Natural killer cell (primary cell): ENCODE measurements around the gene LMOD1. TPM values are rescaled to one million over a fixed set of nuclear protein-coding genes. Genes with fewer than 3 reads are reported as not detected.

Experiments
- ATAC-seq, 3 donors: fragments of 150-1000 bp in 2 of 3; fragments of 200-7000 bp in 1 of 3; cut with Tn5 transposase; 1 replicate in 1 of 3; 2 replicates in 2 of 3; pipeline ENCODE4 v1.10.0; 2021; ENCODE audit warnings: mild to moderate bottlenecking in 2 of 3, moderate library complexity in 2 of 3
- DNase-seq, 2 donors: peaks; one replicate each; pipeline versions ENCODE4 v3.0.0 to v3.0.0-alpha.2; 2013 to 2021; ENCODE audit warnings: mixed read lengths in 1 of 2
- H3K27ac ChIP-seq: one replicate; pipeline ENCODE4 v1.5.1; 2013; ENCODE audit warnings: mild to moderate bottlenecking, low read length
- H3K27me3 ChIP-seq: one replicate; pipeline ENCODE4 v1.6.1; 2013; ENCODE audit warnings: low read length; ENCODE audit not compliant: control insufficient read depth, insufficient read depth
- H3K36me3 ChIP-seq: one replicate; pipeline ENCODE4 v1.6.1; 2013; ENCODE audit warnings: low read length; ENCODE audit not compliant: control insufficient read depth, insufficient read depth
- H3K4me1 ChIP-seq: one replicate; pipeline ENCODE4 v1.6.1; 2013; ENCODE audit warnings: low read length; ENCODE audit not compliant: control insufficient read depth, insufficient read depth
- H3K4me3 ChIP-seq: one replicate; pipeline ENCODE4 v1.5.1; 2013; ENCODE audit warnings: low read length
- H3K9me3 ChIP-seq: one replicate; pipeline ENCODE4 v1.6.1; 2013; ENCODE audit warnings: low read length; ENCODE audit not compliant: control insufficient read depth, insufficient read depth
- H3K27ac Mint-ChIP-seq, 2 donors: one replicate each; pipeline ENCODE4 v1.8.0; 2022; ENCODE audit warnings: mild to moderate bottlenecking in 2 of 2, mixed read lengths in 2 of 2, moderate library complexity in 1 of 2
- H3K27me3 Mint-ChIP-seq, 2 donors: one replicate each; pipeline ENCODE4 v1.8.0; 2022; ENCODE audit warnings: low read depth in 2 of 2, mixed read lengths in 2 of 2
- H3K36me3 Mint-ChIP-seq: one replicate; pipeline ENCODE4 v1.8.0; 2022; ENCODE audit warnings: mixed read lengths
- H3K4me1 Mint-ChIP-seq, 2 donors: one replicate each; pipeline ENCODE4 v1.8.0; 2022; ENCODE audit warnings: mixed read lengths in 2 of 2
- H3K4me3 Mint-ChIP-seq: one replicate; pipeline ENCODE4 v1.8.0; 2022; ENCODE audit warnings: mild to moderate bottlenecking, moderate library complexity, mixed read lengths
- H3K9me3 Mint-ChIP-seq, 2 donors: one replicate each; pipeline ENCODE4 v1.8.0; 2022; ENCODE audit warnings: mixed read lengths in 2 of 2
- CTCF ChIP-seq: fragments of 200-600 bp; IDR thresholded peaks from one replicate; pipeline ENCODE4 v1.8.0; 2022; ENCODE audit warnings: antibody characterized with exemption
- WGBS: methylation state at CpG from one replicate; pipeline ENCODE4 v1.1.7; 2013; ENCODE audit warnings: missing lambda C conversion rate; ENCODE audit not compliant: insufficient coverage; 5-methylcytosine and 5-hydroxymethylcytosine counted together
- intact Hi-C: fragments of 100-400 bp; cut with micrococcal nuclease; formaldehyde crosslinking; loops from one replicate; pipeline ENCODE4 v1.14.2; 2022
- total RNA-seq, 4 donors: library from RNA; stranded (reverse); fragments of 120-200 nt in 1 of 4; gene quantifications; one replicate each; pipeline versions ENCODE4 v1.2.3 to v1.2.4, GENCODE V29; 2013 to 2022

LMOD1 gene
- total RNA-seq, 3 donors from 2014 or later (not counting 1 experiment from before 2014, with no cell fraction given), result not detected

- no peak for TF ChIP-seq CTCF
- H3K27ac Mint-ChIP-seq, result no peak overlapping the region
- H3K9me3 Mint-ChIP-seq, result no peaks in the 10 kb centered on the region
- WGBS, result 95% methylated on average over 7 of the region's 7 CpGs
- no peak overlapping the region for H3K4me3 Mint-ChIP-seq
- Histone ChIP-seq H3K36me3 (peaks cover 35% of the 10 kb centered on the region), H3K4me3 (no peak overlapping the region), H3K9me3 (no peaks in the 10 kb centered on the region), H3K27me3 (no peaks in the 10 kb centered on the region), H3K27ac (no peak overlapping the region), H3K4me1 (peaks cover 1% of the 10 kb centered on the region)
- ATAC-seq (no peak), DNase-seq (no peak)
- peaks cover 10% of the 10 kb centered on the region for H3K36me3 Mint-ChIP-seq
- no peaks in the 10 kb centered on the region for H3K27me3 Mint-ChIP-seq
- intact Hi-C loops, result no loop called here
- peaks cover 9 to 13% of the 10 kb centered on the region in 2 donors for H3K4me1 Mint-ChIP-seq
Measured at GRCh38 chr1:201988601-201989000, 42.3 kb upstream of the LMOD1 start.

GRCh38 chr1:201985355-201985754 lies 39.0 kb upstream of the LMOD1 start:
- Mint-ChIP-seq H3K4me1 (peaks cover 23 to 28% of the 10 kb centered on the region in 2 donors), H3K36me3 (no peaks in the 10 kb centered on the region), H3K27me3 (no peaks in the 10 kb centered on the region), H3K9me3 (no peaks in the 10 kb centered on the region), H3K4me3 (no peak overlapping the region), H3K27ac (peak overlapping the region in 1 of 2 donors; percentile 21)
- peaks cover 14% of the 10 kb centered on the region for H3K36me3 ChIP-seq
- no peak overlapping the region for H3K27ac ChIP-seq
- intact Hi-C loops, result no loop called here
- H3K4me1 ChIP-seq, result peaks cover 13% of the 10 kb centered on the region
- WGBS, result 70% methylated on average over 2 of the region's 2 CpGs
- ATAC-seq (no peak), DNase-seq (no peak)
- no peaks in the 10 kb centered on the region for H3K27me3 ChIP-seq
- no peak for TF ChIP-seq CTCF
- H3K9me3 ChIP-seq, result no peaks in the 10 kb centered on the region
- no peak overlapping the region for H3K4me3 ChIP-seq

GRCh38 chr1:201984446-201984845 lies 38.1 kb upstream of the LMOD1 start:
- ATAC-seq, result no peak
- H3K9me3 Mint-ChIP-seq, result no peaks in the 10 kb centered on the region
- Histone ChIP-seq H3K4me3 (no peak overlapping the region), H3K36me3 (peaks cover 8% of the 10 kb centered on the region), H3K27ac (no peak overlapping the region), H3K9me3 (no peaks in the 10 kb centered on the region), H3K4me1 (peaks cover 13% of the 10 kb centered on the region), H3K27me3 (no peaks in the 10 kb centered on the region)
- TF ChIP-seq CTCF, result no peak
- peak overlapping the region; percentile 95 for H3K4me3 Mint-ChIP-seq
- intact Hi-C loops, result no loop called here
- H3K4me1 Mint-ChIP-seq, result peaks cover 23 to 28% of the 10 kb centered on the region in 2 donors
- WGBS, result 100% methylated on average over 2 of the region's 3 CpGs
- no peaks in the 10 kb centered on the region for H3K36me3 Mint-ChIP-seq
- peak overlapping the region; percentile 76 to 95 for H3K27ac Mint-ChIP-seq
- no peaks in the 10 kb centered on the region for H3K27me3 Mint-ChIP-seq
- no peak for DNase-seq

- no peak for DNase-seq
- ATAC-seq, result peak in 1 of 3 donors; percentile 13
- no peaks in the 10 kb centered on the region for H3K9me3 Mint-ChIP-seq
- H3K27ac ChIP-seq, result peak overlapping the region; percentile 67
- H3K36me3 Mint-ChIP-seq, result no peaks in the 10 kb centered on the region
- H3K4me3 ChIP-seq, result peak overlapping the region; percentile 65
- 16% methylated on average over 11 of the region's 11 CpGs for WGBS
- H3K36me3 ChIP-seq, result no peaks in the 10 kb centered on the region
- H3K9me3 ChIP-seq, result no peaks in the 10 kb centered on the region
- peaks cover 23 to 28% of the 10 kb centered on the region in 2 donors for H3K4me1 Mint-ChIP-seq
- peak overlapping the region; percentile 76 to 95 for H3K27ac Mint-ChIP-seq
- no peaks in the 10 kb centered on the region for H3K27me3 ChIP-seq
- TF ChIP-seq CTCF, result no peak
- H3K4me1 ChIP-seq, result peaks cover 13% of the 10 kb centered on the region
- no peaks in the 10 kb centered on the region for H3K27me3 Mint-ChIP-seq
- intact Hi-C loops, result no loop called here
- H3K4me3 Mint-ChIP-seq, result peak overlapping the region; percentile 95
Measured at GRCh38 chr1:201983380-201983805, 37.0 kb upstream of the LMOD1 start.
